Measurements from ENCODE around the gene PDLIM5. TPM values are rescaled to one million over a fixed set of nuclear protein-coding genes. Genes with fewer than 3 reads are reported as not detected.
"Not testable (repeated sequence)": the region's sequence is repeated elsewhere in the genome, so short reads cannot be mapped to it uniquely, and the experiment has no call there.

PDLIM5 gene
- total RNA-seq (2014; rRNA removed; shearing (Covaris generic)) (6.3 and 10.3 TPM in 2 replicates), total RNA-seq (2022) (12.6 and 15.2 TPM in 2 replicates), Bru-seq, nascent RNA (percentile 48 among the genes with signal in this experiment), BruChase-seq, experiment 1, labeled RNA remaining after a 6-hour chase (percentile 44 among the genes with signal in this experiment), BruChase-seq, experiment 2, labeled RNA remaining after a 2-hour chase (percentile 45 among the genes with signal in this experiment)
- long read RNA-seq, full-length matches to known transcripts = 11 of 19 reads
- long read RNA-seq, partial matches to known transcripts = 2 of 19 reads
- long read RNA-seq, other reads (novel, unspliced or antisense) = 6 of 19 reads

GRCh38 chr4:94451695-94452475, at the start of gene PDLIM5:
Gene PDLIM5, plus strand, starts transcription at chr4:94451942. Its CDS starts 3,347 bp downstream, at chr4:94455289.
- H3K4me2 ChIP-seq (ENCODE audit: low read length) = peak within 1 kb of the TSS; percentile 99
- peak within 1 kb of the TSS; percentile 81 for H3K4me3 ChIP-seq (ENCODE audit: low read depth, low read length, poor library complexity, severe bottlenecking)
- DNase-seq (ENCODE audit: low spot score) = peak; percentile 92
- H3K79me2 ChIP-seq (ENCODE audit: insufficient read depth, low read depth, low read length) = no peaks in the 10 kb centered on the region
- ChIA-PET CTCF (ENCODE audit: unreplicated experiment) (no interaction called here), POLR2A (interaction anchor here (0.7 kb wide), 2 partner anchors 939 to 1230 kb away, joined by 6 to 7 read pairs; no protein-coding TSS in a partner anchor)
- intact Hi-C loops (cut with micrococcal nuclease; ENCODE audit: unreplicated experiment) = loop anchor here (5.0 kb wide), 1 partner anchor 245 kb away; the partner anchor contains the start of gene SMARCAD1
- BruUV-seq (replicated peaks) = no TSS peak
- H3K4me1 ChIP-seq (ENCODE audit: insufficient read depth, low read length, poor library complexity, severe bottlenecking) = peaks cover 19% of the 10 kb centered on the region
- TF ChIP-seq CTCF (conservative IDR thresholded peaks at IDR 0.05; ENCODE audit: low read length) = peak; percentile 34; the same call in 1 of the 2 replicates
- TF ChIP-seq EZH2phosphoT487 (IDR thresholded peaks at IDR 0.05; ENCODE audit: borderline replicate concordance, low read depth, low read length) = no peak
- H3K9me2 ChIP-seq (ENCODE audit: insufficient read depth, low read length) = no peaks in the 10 kb centered on the region
- H2AFZ ChIP-seq (ENCODE audit: low read length) = peak within 1 kb of the TSS; percentile 100
- H4K20me1 ChIP-seq (ENCODE audit: insufficient read depth, low read length) = peaks cover 8% of the 10 kb centered on the region
- H3K36me3 ChIP-seq (ENCODE audit: insufficient read depth, low read length) = no peaks in the 10 kb centered on the region
- H3K27ac ChIP-seq (ENCODE audit: low read depth, low read length, poor library complexity, severe bottlenecking) = no peak within 1 kb of the TSS
- H3K9me3 ChIP-seq (ENCODE audit: low read length) = no peaks in the 10 kb centered on the region

- H3K4me1 ChIP-seq (ENCODE audit: insufficient read depth, low read length, poor library complexity, severe bottlenecking); CTCF ChIA-PET (ENCODE audit: unreplicated experiment); POLR2A ChIA-PET: not testable (repeated sequence)
These were observed 49.3 kb upstream of the PDLIM5 start for GRCh38 chr4:94402439-94402838.

GRCh38 chr4:94403751-94404150, 48.0 kb upstream of the PDLIM5 start:
- DNase-seq (ENCODE audit: low spot score) = no peak
- no peak overlapping the region for H3K27ac ChIP-seq (ENCODE audit: low read depth, low read length, poor library complexity, severe bottlenecking)
- H3K36me3 ChIP-seq (ENCODE audit: insufficient read depth, low read length) = no peaks in the 10 kb centered on the region
- POLR2A ChIA-PET = no interaction called here
- H3K79me2 ChIP-seq (ENCODE audit: insufficient read depth, low read depth, low read length) = no peaks in the 10 kb centered on the region
- no peak for TF ChIP-seq EZH2phosphoT487 (IDR thresholded peaks at IDR 0.05; ENCODE audit: borderline replicate concordance, low read depth, low read length)
- TF ChIP-seq CTCF (conservative IDR thresholded peaks at IDR 0.05; ENCODE audit: low read length) = no peak
- H3K4me3 ChIP-seq (ENCODE audit: low read depth, low read length, poor library complexity, severe bottlenecking) = no peak overlapping the region
- no peak overlapping the region for H3K4me2 ChIP-seq (ENCODE audit: low read length)
- no TSS peak for BruUV-seq (replicated peaks)
- intact Hi-C loops (cut with micrococcal nuclease; ENCODE audit: unreplicated experiment) = no loop called here
- no peaks in the 10 kb centered on the region for H3K9me2 ChIP-seq (ENCODE audit: insufficient read depth, low read length)
- no peaks in the 10 kb centered on the region for H3K9me3 ChIP-seq (ENCODE audit: low read length)
- H3K4me1 ChIP-seq (ENCODE audit: insufficient read depth, low read length, poor library complexity, severe bottlenecking) = no peaks in the 10 kb centered on the region
- no peaks in the 10 kb centered on the region for H4K20me1 ChIP-seq (ENCODE audit: insufficient read depth, low read length)
- CTCF ChIA-PET (ENCODE audit: unreplicated experiment) = no interaction called here
- H2AFZ ChIP-seq (ENCODE audit: low read length) = no peak overlapping the region

More at GRCh38 chr4:94402439-94402838, 49.3 kb upstream of the PDLIM5 start:
- DNase-seq (ENCODE audit: low spot score); H3K9me2 ChIP-seq (ENCODE audit: insufficient read depth, low read length); BruUV-seq (replicated peaks); H3K36me3 ChIP-seq (ENCODE audit: insufficient read depth, low read length); H2AFZ ChIP-seq (ENCODE audit: low read length); H3K27ac ChIP-seq (ENCODE audit: low read depth, low read length, poor library complexity, severe bottlenecking); H3K79me2 ChIP-seq (ENCODE audit: insufficient read depth, low read depth, low read length); H4K20me1 ChIP-seq (ENCODE audit: insufficient read depth, low read length); H3K9me3 ChIP-seq (ENCODE audit: low read length); H3K4me2 ChIP-seq (ENCODE audit: low read length); intact Hi-C loops (cut with micrococcal nuclease; ENCODE audit: unreplicated experiment); H3K4me3 ChIP-seq (ENCODE audit: low read depth, low read length, poor library complexity, severe bottlenecking): not testable (repeated sequence)
